Progenitor cell of endocrine pancreas (in vitro differentiated cells): ENCODE results near the gene SMAP2. TPM values are rescaled to one million over a fixed set of nuclear protein-coding genes. Genes with fewer than 3 reads are reported as not detected.

Experiments used
- DNase-seq: peaks from one replicate; pipeline ENCODE4 v3.0.0; 2021; ENCODE audit warnings: low spot score; ENCODE audit not compliant: unreplicated experiment
- H3K27ac Mint-ChIP-seq: 2 replicates; pipeline ENCODE4 v1.8.0; 2021; ENCODE audit warnings: mild to moderate bottlenecking, moderate library complexity, mixed read lengths
- H3K27me3 Mint-ChIP-seq: 2 replicates; pipeline ENCODE4 v1.8.0; 2021; ENCODE audit warnings: mixed read lengths
- H3K36me3 Mint-ChIP-seq: 2 replicates; pipeline ENCODE4 v1.8.0; 2022; ENCODE audit warnings: mixed read lengths; ENCODE audit not compliant: insufficient read depth
- H3K4me1 Mint-ChIP-seq: 2 replicates; pipeline ENCODE4 v1.8.0; 2021; ENCODE audit warnings: low read depth, mixed read lengths
- H3K4me3 Mint-ChIP-seq: 2 replicates; pipeline ENCODE4 v1.8.0; 2021; ENCODE audit warnings: low read depth, mild to moderate bottlenecking, moderate library complexity, mixed read lengths
- H3K9me3 Mint-ChIP-seq: 2 replicates; pipeline ENCODE4 v1.8.0; 2021; ENCODE audit warnings: low read depth, mixed read lengths
- total RNA-seq: library from RNA; stranded (reverse); gene quantifications from 2 replicates; pipeline ENCODE4 v1.2.1, GENCODE V29; 2021
- TF ChIP-seq, protein P1 (sequence below): fragments of 200-600 bp; sonication (generic); IDR thresholded peaks from one replicate; pipeline ENCODE4 v1.5.0; 2021; ENCODE audit warnings: antibody characterized with exemption, mild to moderate bottlenecking; ENCODE audit not compliant: unreplicated experiment

Gene SMAP2
- total RNA-seq, 1 donor from 2014 or later, result 30.3 TPM

DNA sequence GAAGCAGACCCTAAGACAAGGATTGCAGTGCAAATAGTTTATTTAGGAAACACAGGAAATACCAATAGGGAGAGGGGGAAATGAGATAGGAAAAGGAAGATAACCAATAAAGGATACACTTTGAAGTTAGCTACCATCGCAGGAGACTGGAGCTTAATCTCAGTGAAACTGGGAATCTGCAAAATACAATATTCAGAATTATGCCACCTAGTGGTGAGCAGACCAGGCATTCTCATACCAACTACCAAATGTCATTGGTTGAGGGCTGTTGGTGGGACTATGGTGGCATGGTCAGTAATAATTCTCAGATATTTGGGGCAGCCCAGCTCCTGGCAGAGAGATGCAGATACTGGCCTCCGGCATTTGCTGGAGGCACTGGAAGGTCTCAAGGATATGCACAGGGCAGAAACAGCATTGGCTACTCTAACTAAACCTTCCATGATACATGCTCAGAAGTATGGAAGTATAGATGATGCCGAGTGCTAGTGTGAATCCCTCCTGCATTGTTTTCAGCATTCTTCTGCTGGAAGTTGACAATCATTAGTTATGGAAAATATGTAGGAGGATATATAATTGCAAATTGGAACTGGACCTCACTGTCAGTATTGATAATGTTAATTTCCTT lies 65.0 kb downstream of the SMAP2 start:
- H3K4me1 Mint-ChIP-seq, result no peaks in the 10 kb centered on the region
- H3K4me3 Mint-ChIP-seq, result no peak overlapping the region
- H3K9me3 Mint-ChIP-seq, result no peaks in the 10 kb centered on the region
- no peaks in the 10 kb centered on the region for H3K27me3 Mint-ChIP-seq
- TF ChIP-seq, protein P1, sequence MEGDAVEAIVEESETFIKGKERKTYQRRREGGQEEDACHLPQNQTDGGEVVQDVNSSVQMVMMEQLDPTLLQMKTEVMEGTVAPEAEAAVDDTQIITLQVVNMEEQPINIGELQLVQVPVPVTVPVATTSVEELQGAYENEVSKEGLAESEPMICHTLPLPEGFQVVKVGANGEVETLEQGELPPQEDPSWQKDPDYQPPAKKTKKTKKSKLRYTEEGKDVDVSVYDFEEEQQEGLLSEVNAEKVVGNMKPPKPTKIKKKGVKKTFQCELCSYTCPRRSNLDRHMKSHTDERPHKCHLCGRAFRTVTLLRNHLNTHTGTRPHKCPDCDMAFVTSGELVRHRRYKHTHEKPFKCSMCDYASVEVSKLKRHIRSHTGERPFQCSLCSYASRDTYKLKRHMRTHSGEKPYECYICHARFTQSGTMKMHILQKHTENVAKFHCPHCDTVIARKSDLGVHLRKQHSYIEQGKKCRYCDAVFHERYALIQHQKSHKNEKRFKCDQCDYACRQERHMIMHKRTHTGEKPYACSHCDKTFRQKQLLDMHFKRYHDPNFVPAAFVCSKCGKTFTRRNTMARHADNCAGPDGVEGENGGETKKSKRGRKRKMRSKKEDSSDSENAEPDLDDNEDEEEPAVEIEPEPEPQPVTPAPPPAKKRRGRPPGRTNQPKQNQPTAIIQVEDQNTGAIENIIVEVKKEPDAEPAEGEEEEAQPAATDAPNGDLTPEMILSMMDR, result peak; percentile 76
- H3K36me3 Mint-ChIP-seq, result no peaks in the 10 kb centered on the region
- H3K27ac Mint-ChIP-seq, result no peak overlapping the region
- no peak for DNase-seq

DNA sequence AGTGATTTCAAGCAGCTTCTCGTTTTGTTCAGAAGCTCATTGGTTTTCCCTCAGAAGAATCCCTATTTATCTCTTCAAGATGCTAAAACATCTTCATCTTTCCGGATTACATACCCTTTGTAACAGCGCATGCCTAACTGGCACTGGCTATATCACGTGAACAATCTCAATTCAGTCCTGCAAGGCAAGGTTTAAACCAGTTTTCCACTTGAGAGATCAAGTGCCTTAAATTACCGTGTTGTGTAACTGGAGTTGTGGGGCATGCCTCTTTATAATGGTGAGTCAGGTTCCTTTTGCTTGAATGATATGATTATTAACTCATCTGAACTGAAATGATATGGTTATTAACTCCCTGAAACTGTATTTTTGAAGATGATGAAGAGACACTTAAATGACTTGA lies 65.7 kb downstream of the SMAP2 start:
- no peak for DNase-seq
- TF ChIP-seq, protein P1, result no peak
- Mint-ChIP-seq H3K36me3 (no peaks in the 10 kb centered on the region), H3K4me1 (no peaks in the 10 kb centered on the region), H3K27ac (no peak overlapping the region), H3K4me3 (no peak overlapping the region), H3K27me3 (no peaks in the 10 kb centered on the region), H3K9me3 (no peaks in the 10 kb centered on the region)

DNA sequence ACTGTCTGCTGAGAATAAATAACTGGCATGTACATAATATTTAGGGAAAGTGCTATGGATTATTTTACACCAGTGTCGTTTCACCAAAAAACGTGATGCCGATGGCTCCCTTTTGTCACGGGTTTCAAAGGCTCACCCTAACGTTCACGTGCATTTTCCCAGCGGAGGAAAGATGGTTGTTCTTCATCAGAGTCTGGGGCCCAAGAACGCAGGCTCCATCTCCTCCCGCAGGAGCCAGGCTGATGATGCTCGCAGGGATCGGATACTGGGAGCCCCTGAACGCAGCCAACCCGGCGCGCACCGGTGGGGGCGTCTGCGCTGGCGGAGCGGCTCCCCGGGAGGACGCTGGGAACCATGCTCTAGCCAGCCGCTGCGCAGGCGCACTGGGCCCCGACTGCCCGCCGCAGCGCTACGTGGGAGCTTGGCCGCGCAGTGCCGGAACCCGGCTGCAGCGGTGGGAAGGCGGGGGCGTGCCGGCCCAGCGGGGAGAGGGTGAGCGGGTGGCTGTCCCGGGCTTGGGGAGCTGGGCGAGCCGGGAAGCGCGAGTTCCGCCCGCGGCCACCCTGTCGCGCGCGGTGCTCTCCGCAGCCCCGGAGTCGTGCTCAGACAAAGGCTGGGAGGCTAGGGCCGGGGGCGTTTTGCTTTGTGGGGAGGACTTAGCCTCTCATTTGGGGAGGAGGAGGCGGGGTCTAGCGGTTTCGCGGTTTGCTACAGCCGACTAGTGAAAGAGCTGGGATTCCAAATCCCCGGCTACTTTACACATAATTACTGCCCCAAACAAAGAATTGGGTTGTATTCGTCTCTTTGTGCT lies 76.4 kb downstream of the SMAP2 start, which contains the start of gene ZFP69B:
TSS of gene ZFP69B (plus strand) at position 793 of the 811 bp plus-strand sequence. CDS start 486 bp downstream, outside the sequence.
- Mint-ChIP-seq H3K27me3 (no peaks in the 10 kb centered on the region), H3K4me1 (peaks cover 13% of the 10 kb centered on the region), H3K9me3 (peaks cover 23% of the 10 kb centered on the region), H3K4me3 (peak within 1 kb of the TSS; percentile 89), H3K36me3 (peaks cover 34% of the 10 kb centered on the region), H3K27ac (peak within 1 kb of the TSS; percentile 97)
- peak; percentile 97 for DNase-seq
- TF ChIP-seq, protein P1, result peak; percentile 22

DNA sequence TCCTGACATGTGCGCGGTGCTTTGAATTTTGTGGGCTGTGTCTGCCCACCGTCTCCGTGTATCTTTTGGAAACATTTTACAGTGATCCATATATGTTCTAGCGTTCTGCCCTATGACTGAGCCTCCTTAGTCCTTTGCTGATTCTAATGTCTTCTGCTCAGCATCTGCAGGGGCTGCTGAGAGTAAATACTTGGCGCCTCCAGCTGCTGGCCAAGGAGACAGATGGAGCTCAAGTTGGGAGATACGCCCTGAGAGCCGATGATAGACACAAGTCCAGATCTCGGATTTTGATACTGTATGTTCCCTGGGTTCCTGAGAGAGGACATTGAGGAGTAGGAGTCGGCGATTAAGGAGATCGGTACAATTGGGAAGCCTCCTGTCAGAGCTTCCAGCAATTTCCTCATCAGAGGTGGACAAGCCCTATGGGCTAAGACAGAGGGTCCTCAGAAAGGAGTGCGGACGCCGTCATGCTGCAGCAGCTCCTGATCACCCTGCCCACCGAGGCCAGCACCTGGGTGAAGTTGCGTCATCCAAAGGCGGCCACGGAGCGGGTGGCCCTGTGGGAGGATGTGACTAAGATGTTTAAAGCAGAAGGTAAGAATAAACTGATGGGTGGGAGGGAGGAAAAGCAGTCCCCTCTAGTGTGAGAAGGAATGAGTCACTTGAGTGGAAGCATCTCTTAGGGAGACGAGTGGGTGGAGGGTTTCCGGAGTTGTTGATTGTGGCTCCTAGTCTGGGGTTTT lies 77.1 kb downstream of the SMAP2 start:
- TF ChIP-seq, protein P1, result no peak
- no peaks in the 10 kb centered on the region for H3K27me3 Mint-ChIP-seq
- peaks cover 13% of the 10 kb centered on the region for H3K4me1 Mint-ChIP-seq
- H3K27ac Mint-ChIP-seq, result peak overlapping the region; percentile 97
- H3K9me3 Mint-ChIP-seq, result peaks cover 28% of the 10 kb centered on the region
- peaks cover 42% of the 10 kb centered on the region for H3K36me3 Mint-ChIP-seq
- DNase-seq, result no peak
- H3K4me3 Mint-ChIP-seq, result peak overlapping the region; percentile 89

DNA sequence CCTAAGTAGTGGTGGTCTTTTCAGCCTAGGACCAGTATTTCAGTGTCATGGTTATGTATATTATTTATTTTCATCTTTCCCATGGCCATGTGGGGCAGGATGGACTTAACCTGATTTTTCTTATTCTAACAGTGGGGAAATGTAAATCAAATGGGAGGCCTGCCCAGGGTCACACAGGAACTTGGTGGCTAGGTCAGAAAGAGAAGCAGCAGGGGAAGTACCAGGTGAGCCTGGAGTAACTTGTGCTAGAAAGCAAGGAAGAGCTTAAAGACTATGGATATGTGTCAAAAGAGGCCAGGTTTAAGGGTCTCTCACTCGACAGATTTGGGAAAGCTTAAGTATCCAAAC lies 77.7 kb downstream of the SMAP2 start:
- no peaks in the 10 kb centered on the region for H3K27me3 Mint-ChIP-seq
- peaks cover 31% of the 10 kb centered on the region for H3K9me3 Mint-ChIP-seq
- TF ChIP-seq, protein P1, result no peak
- peak overlapping the region; percentile 97 for H3K27ac Mint-ChIP-seq
- H3K36me3 Mint-ChIP-seq, result peaks cover 48% of the 10 kb centered on the region
- no peak for DNase-seq
- peak overlapping the region; percentile 89 for H3K4me3 Mint-ChIP-seq
- H3K4me1 Mint-ChIP-seq, result peaks cover 13% of the 10 kb centered on the region
